Hepatocyte (in vitro differentiated cells): ENCODE data around the gene C5AR2.

Experiments
- EZH2 ChIP-seq: fragments of 200-600 bp; sonication (generic); IDR thresholded peaks from 2 replicates; pipeline ENCODE4 v1.6.1; 2016; ENCODE audit warnings: antibody characterized with exemption, mild to moderate bottlenecking, borderline replicate concordance
- EZH2phosphoT487 ChIP-seq: fragments of 200-600 bp; sonication (generic); IDR thresholded peaks from one replicate; pipeline ENCODE4 v1.6.1; 2018; ENCODE audit warnings: antibody characterized with exemption, mild to moderate bottlenecking, low read depth, moderate library complexity; ENCODE audit not compliant: unreplicated experiment, severe bottlenecking
- TF ChIP-seq, protein P1 (sequence below): fragments of 200-600 bp; sonication (generic); IDR thresholded peaks from 2 replicates; pipeline ENCODE4 v1.5.1; 2016; ENCODE audit warnings: antibody characterized with exemption, mild to moderate bottlenecking; ENCODE audit not compliant: poor library complexity

- TF ChIP-seq, protein P1, sequence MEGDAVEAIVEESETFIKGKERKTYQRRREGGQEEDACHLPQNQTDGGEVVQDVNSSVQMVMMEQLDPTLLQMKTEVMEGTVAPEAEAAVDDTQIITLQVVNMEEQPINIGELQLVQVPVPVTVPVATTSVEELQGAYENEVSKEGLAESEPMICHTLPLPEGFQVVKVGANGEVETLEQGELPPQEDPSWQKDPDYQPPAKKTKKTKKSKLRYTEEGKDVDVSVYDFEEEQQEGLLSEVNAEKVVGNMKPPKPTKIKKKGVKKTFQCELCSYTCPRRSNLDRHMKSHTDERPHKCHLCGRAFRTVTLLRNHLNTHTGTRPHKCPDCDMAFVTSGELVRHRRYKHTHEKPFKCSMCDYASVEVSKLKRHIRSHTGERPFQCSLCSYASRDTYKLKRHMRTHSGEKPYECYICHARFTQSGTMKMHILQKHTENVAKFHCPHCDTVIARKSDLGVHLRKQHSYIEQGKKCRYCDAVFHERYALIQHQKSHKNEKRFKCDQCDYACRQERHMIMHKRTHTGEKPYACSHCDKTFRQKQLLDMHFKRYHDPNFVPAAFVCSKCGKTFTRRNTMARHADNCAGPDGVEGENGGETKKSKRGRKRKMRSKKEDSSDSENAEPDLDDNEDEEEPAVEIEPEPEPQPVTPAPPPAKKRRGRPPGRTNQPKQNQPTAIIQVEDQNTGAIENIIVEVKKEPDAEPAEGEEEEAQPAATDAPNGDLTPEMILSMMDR: no peak
- TF ChIP-seq EZH2 (no peak), EZH2phosphoT487 (no peak)
These were observed 49.8 kb downstream of the C5AR2 start for GRCh38 chr19:47381653-47382279.
